ENCODE data around the gene RWDD3.

DNA sequence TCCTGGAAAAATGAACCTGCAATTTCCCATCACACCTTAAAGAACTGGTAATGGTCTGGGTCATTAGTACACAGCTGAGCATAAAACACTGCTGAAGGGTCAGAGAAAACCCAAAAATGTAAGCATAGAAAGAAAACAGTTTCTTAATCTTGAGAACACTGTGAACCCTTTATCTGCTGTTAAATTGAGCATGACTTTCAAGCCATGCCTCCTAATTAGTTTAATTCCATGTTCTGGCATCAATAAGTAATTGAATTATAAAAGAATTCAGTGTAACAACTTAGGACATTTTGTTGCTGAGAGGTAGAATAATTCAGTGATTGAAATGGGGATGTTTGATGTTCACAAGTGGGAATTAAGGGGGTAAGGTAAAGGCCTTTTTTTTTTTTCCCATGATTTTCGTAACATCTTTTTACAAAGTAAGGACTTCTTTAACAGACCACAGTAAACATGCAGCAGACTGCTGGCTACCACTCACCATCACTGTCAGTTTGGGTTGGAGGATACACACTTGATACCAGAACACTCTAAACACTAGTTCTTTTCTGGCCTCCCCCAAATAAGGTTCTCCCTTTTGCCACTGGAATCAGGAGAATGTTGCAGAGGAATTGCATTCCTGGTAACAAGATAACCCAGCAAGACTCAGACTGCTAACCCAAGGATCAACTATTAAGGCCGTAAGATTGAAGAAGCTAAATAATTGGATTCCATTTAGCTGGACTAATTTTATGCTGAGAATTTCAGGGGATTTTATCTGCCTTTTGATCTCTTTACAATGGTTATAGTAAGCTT lies 3.0 kb downstream of the RWDD3 start:
- TF ChIP-seq, protein P1, sequence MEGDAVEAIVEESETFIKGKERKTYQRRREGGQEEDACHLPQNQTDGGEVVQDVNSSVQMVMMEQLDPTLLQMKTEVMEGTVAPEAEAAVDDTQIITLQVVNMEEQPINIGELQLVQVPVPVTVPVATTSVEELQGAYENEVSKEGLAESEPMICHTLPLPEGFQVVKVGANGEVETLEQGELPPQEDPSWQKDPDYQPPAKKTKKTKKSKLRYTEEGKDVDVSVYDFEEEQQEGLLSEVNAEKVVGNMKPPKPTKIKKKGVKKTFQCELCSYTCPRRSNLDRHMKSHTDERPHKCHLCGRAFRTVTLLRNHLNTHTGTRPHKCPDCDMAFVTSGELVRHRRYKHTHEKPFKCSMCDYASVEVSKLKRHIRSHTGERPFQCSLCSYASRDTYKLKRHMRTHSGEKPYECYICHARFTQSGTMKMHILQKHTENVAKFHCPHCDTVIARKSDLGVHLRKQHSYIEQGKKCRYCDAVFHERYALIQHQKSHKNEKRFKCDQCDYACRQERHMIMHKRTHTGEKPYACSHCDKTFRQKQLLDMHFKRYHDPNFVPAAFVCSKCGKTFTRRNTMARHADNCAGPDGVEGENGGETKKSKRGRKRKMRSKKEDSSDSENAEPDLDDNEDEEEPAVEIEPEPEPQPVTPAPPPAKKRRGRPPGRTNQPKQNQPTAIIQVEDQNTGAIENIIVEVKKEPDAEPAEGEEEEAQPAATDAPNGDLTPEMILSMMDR (optimal IDR thresholded peaks at IDR 0.05 in 1 of 3, IDR thresholded peaks at IDR 0.05 in 1 of 3, conservative IDR thresholded peaks at IDR 0.05 in 1 of 3; ENCODE audit: extremely low read depth in 1 of 3, insufficient read depth in 2 of 3, low read length in 3 of 3) = no peak
- TF ChIP-seq EZH2 (IDR thresholded peaks at IDR 0.05; ENCODE audit: low read length) = no peak

Data from keratinocyte (primary cell).